ENCODE measurements around the gene NTN4. TPM values are rescaled to one million over a fixed set of nuclear protein-coding genes. Genes with fewer than 3 reads are reported as not detected.

Gene NTN4
- polyA plus RNA-seq, 1 donor (not counting 4 experiments of a cell fraction or from before 2014, with no cell fraction given): 8.3 TPM

- Histone ChIP-seq H3K4me1 (ENCODE audit: control insufficient read depth, extremely low read depth, insufficient read depth, low read length) (no peaks in the 10 kb centered on the region), H3K79me2 (ENCODE audit: control insufficient read depth, insufficient read depth, low read length) (no peaks in the 10 kb centered on the region), H4K20me1 (ENCODE audit: control insufficient read depth, extremely low read depth, insufficient read depth, low read length) (no peaks in the 10 kb centered on the region), H3K9ac (ENCODE audit: control insufficient read depth, extremely low read depth, insufficient read depth, low read length) (no peak overlapping the region), H3K9me1 (ENCODE audit: control insufficient read depth, extremely low read depth, insufficient read depth, low read length) (no peaks in the 10 kb centered on the region), H3K9me3 (ENCODE audit: control insufficient read depth, low read depth, low read length) (no peaks in the 10 kb centered on the region), H3K27me3 (ENCODE audit: control insufficient read depth, extremely low read depth, insufficient read depth, low read length) (no peaks in the 10 kb centered on the region), H2AFZ (ENCODE audit: control insufficient read depth, low read length) (no peak overlapping the region), H3K4me2 (ENCODE audit: control insufficient read depth, extremely low read depth, insufficient read depth, low read depth, low read length) (no peak overlapping the region), H3K4me3 (ENCODE audit: control insufficient read depth in 2 of 3, extremely low read depth in 1 of 3, insufficient read depth in 2 of 3, low read depth in 1 of 3, low read length in 3 of 3) (no peak overlapping the region), H3K36me3 (ENCODE audit: control insufficient read depth in 2 of 2, extremely low read depth in 1 of 2, insufficient read depth in 2 of 2, low read length in 2 of 2) (no peaks in the 10 kb centered on the region), H3K27ac (ENCODE audit: control insufficient read depth, insufficient read depth, low read length) (no peak overlapping the region)
- FAIRE-seq (no peak), DNase-seq (ENCODE audit: low read depth, low spot score) (no peak)
- no peak for TF ChIP-seq EZH2 (IDR thresholded peaks at IDR 0.05; ENCODE audit: low read length)
- no peak for TF ChIP-seq CTCF (optimal IDR thresholded peaks at IDR 0.05 in 1 of 3, IDR thresholded peaks at IDR 0.05 in 1 of 3, conservative IDR thresholded peaks at IDR 0.05 in 1 of 3; ENCODE audit: extremely low read depth in 1 of 3, insufficient read depth in 2 of 3, low read length in 3 of 3)
- dilution Hi-C loops (cut with MboI; ENCODE audit: extremely low pct_ligation_motif_present, low sequenced_read_pairs): no loop called here
Measured at GRCh38 chr12:95643256-95643655, 147.3 kb downstream of the NTN4 start.

GRCh38 chr12:95642583-95642982 lies 148.0 kb downstream of the NTN4 start:
- TF ChIP-seq EZH2 (IDR thresholded peaks at IDR 0.05; ENCODE audit: low read length) (no peak), CTCF (optimal IDR thresholded peaks at IDR 0.05 in 1 of 3, IDR thresholded peaks at IDR 0.05 in 1 of 3, conservative IDR thresholded peaks at IDR 0.05 in 1 of 3; ENCODE audit: extremely low read depth in 1 of 3, insufficient read depth in 2 of 3, low read length in 3 of 3) (no peak)
- Histone ChIP-seq H4K20me1 (ENCODE audit: control insufficient read depth, extremely low read depth, insufficient read depth, low read length) (no peaks in the 10 kb centered on the region), H3K36me3 (ENCODE audit: control insufficient read depth in 2 of 2, extremely low read depth in 1 of 2, insufficient read depth in 2 of 2, low read length in 2 of 2) (no peaks in the 10 kb centered on the region), H3K27me3 (ENCODE audit: control insufficient read depth, extremely low read depth, insufficient read depth, low read length) (no peaks in the 10 kb centered on the region), H3K27ac (ENCODE audit: control insufficient read depth, insufficient read depth, low read length) (no peak overlapping the region), H3K4me1 (ENCODE audit: control insufficient read depth, extremely low read depth, insufficient read depth, low read length) (no peaks in the 10 kb centered on the region), H3K9me1 (ENCODE audit: control insufficient read depth, extremely low read depth, insufficient read depth, low read length) (no peaks in the 10 kb centered on the region), H3K4me3 (ENCODE audit: control insufficient read depth in 2 of 3, extremely low read depth in 1 of 3, insufficient read depth in 2 of 3, low read depth in 1 of 3, low read length in 3 of 3) (no peak overlapping the region), H3K79me2 (ENCODE audit: control insufficient read depth, insufficient read depth, low read length) (no peaks in the 10 kb centered on the region), H3K9ac (ENCODE audit: control insufficient read depth, extremely low read depth, insufficient read depth, low read length) (no peak overlapping the region), H3K9me3 (ENCODE audit: control insufficient read depth, low read depth, low read length) (no peaks in the 10 kb centered on the region), H2AFZ (ENCODE audit: control insufficient read depth, low read length) (no peak overlapping the region), H3K4me2 (ENCODE audit: control insufficient read depth, extremely low read depth, insufficient read depth, low read depth, low read length) (no peak overlapping the region)
- dilution Hi-C loops (cut with MboI; ENCODE audit: extremely low pct_ligation_motif_present, low sequenced_read_pairs): no loop called here
- DNase-seq (ENCODE audit: low read depth, low spot score) (no peak), FAIRE-seq (no peak)
